Measurements from ENCODE around the gene RANBP1.

Gene RANBP1

GRCh38 chr22:20135265-20135664, 19.4 kb downstream of the RANBP1 start:
- no peak for DNase-seq

GRCh38 chr22:20135806-20136602, 20.1 kb downstream of the RANBP1 start:
- no peak for DNase-seq

DNA sequence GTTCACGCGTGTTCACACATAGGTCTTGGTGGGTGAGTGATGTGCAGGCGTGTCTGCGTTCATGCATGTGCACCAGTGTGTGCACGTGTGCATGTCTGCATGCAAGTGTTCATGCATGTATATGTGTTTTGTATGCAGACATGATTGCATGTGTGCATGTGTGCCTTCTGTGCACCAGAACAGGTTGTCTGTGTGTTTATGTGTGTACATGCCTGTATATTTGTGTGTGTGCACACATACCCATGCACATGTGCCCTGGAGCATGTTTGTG, 20.6 kb downstream of the RANBP1 start:
- DNase-seq, result no peak

- no peak for DNase-seq
Observed at GRCh38 chr22:20137113-20137512, 21.2 kb downstream of the RANBP1 start.

- no peak for DNase-seq
Observed at GRCh38 chr22:20137671-20138416, 21.9 kb downstream of the RANBP1 start.

- DNase-seq, result no peak
Observed at GRCh38 chr22:20138417-20138738, 22.5 kb downstream of the RANBP1 start.

DNA sequence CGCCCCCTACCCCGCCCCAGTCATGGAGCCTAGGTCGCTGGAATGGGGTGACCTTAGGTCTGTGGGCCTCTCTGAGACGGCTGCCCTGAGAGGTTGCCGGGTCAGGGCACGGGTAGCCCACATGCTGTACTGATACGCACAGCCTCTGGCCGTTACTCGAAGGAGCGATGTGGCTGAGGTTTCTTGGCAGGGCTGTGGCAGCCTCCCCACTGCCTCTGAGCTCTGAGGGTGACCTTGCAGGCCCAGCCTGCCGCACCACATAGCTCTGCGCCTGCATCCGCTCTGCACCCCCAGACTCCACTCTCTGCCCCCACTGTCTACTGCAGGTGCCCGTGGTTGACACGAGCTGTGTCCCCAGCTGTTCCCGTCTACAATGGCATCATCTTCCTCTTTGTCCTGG, 23.0 kb downstream of the RANBP1 start:
- DNase-seq, result no peak

- no peak for DNase-seq
Observed at GRCh38 chr22:20139391-20140106, 23.6 kb downstream of the RANBP1 start.

GRCh38 chr22:20140107-20140445, 24.2 kb downstream of the RANBP1 start:
- no peak for DNase-seq

- DNase-seq, result no peak
Observed at GRCh38 chr22:20140521-20140964, 24.6 kb downstream of the RANBP1 start.

DNA sequence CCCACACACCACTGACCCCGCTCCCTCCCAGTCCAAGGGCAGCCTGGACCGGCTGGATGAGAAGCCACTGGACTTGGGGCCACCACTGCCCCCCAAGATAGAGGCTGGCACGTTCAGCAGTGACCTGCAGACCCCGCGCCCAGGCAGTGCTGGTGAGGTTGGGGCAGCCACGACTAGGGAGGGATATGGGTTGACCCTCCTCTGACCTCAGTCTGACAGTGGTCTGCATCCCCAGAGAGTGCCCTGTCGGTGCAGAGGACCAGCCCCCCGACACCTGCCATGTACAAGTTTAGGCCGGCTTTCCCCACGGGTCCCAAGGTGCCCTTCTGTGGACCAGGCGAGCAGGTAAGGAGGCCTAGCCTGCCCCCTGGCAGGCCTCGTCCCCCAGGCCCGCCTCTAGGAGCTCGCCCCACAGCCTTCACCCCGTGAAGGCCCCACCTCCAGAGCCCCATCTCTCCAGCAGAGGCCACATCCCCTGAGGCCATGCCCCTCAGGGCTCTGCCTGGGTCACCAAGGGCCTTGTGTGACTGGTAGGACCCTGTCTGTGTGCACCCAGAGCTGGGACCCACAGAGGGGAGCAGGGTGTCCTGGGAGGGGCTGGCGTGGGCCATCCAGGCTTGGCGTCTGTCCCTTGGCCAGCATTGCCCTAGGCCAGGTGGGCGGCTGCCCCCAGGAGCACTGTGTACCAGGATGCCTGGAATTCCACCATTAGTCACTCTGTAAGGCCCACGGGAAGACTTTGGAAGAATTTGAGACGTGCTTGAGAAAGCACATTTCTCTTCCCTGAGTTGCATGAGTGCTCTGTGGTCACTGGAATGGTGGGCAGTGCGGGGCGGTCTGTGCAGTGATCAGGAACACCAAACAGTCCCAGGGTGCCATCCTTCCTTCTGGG, 25.5 kb downstream of the RANBP1 start:
- no peak for DNase-seq

GRCh38 chr22:20142711-20143621, 27.1 kb downstream of the RANBP1 start:
- DNase-seq, result no peak

DNA sequence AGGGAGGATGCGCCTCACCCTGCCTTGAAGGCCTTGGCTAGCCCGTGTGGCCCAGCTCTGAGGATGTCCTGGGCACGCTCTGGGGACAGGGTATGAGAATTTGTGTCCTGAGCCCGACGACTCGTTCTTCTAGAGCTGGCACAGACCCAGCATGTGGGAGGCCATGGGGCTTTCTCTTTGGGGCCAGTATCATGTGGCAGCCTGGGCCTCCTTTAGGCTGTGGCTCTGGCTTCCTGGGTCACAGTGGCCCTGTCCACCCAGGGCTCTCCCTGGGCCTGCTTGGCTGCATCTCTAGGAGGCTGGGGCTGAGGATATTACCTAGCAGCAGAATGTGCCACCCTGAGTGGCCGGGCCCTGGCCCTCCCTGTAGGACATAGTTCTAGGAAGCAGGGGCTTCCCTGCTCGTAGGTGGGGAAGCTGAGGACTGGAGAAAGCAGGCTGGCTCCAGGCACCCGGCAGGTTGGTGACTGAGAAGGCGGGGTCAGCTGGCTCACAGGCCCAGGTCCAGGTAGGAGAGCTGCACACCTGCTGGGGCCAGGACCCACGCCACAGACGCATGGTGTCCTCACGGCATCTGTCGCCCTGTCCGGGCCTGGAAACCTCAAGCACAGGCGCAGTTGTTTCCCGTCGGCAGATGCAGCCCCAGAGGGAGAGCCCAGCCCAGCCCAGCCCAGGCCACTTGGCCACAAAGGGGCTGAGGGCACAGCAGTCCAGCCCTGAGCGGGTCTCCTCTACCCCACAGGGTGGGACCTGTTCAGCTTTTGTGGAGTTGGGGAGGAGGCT, 28.2 kb downstream of the RANBP1 start:
- DNase-seq, result no peak

GRCh38 chr22:20145206-20145831, 29.4 kb downstream of the RANBP1 start:
- DNase-seq, result no peak

DNA sequence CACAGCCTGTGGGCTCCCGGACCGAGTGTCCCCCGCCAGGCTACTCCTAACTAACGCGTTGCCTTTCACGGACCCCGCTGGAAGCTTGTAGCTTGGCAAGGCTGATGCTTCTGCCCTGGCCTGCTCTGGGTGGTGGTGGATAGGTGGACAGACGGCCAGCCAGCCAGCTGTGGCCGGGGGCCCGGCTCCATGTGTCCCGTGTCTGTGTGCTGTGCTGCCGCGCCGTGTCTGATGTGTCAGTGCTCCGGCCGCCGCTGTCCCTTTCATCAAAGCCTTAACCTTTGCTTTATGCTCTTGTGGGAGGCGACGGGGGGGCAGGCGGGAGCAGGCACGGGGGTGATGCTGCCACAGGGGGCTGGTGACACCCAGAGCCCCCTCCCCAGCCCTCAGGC, 29.9 kb downstream of the RANBP1 start:
- no peak for DNase-seq

GRCh38 chr22:20146777-20147176, 30.9 kb downstream of the RANBP1 start:
- no peak for DNase-seq

- no peak for DNase-seq
Observed at GRCh38 chr22:20147237-20147988, 31.5 kb downstream of the RANBP1 start.

GRCh38 chr22:20148414-20148813, 32.5 kb downstream of the RANBP1 start:
- DNase-seq, result no peak

Data from right kidney (tissue), 1 donor.